Tibial nerve (tissue), 4 donors: Measurements from ENCODE around the gene SEC22C. TPM values are rescaled to one million over a fixed set of nuclear protein-coding genes. Genes with fewer than 3 reads are reported as not detected.

Experiments used
- DNase-seq, 2 donors: peaks; one replicate each; pipeline ENCODE4 v3.0.0-alpha.2; 2019; ENCODE audit warnings: low spot score in 2 of 2
- H3K27ac ChIP-seq, 4 donors: fragments of 200-600 bp; sonication (generic) in 3 of 4; one replicate each; pipeline ENCODE4 v1.5.1; 2017 to 2019; ENCODE audit warnings: mild to moderate bottlenecking in 1 of 4
- H3K27me3 ChIP-seq, 2 donors: fragments of 200-600 bp; sonication (generic) in 1 of 2; one replicate each; pipeline versions ENCODE4 v1.5.1 to v1.6.0; 2017 to 2019
- H3K36me3 ChIP-seq, 3 donors: fragments of 200-600 bp; sonication (generic); one replicate each; pipeline ENCODE4 v1.5.1; 2018 to 2019
- H3K4me1 ChIP-seq, 4 donors: fragments of 200-600 bp; sonication (generic) in 3 of 4; one replicate each; pipeline ENCODE4 v1.5.1; 2017 to 2019
- H3K4me3 ChIP-seq, 4 donors: fragments of 200-600 bp; sonication (generic) in 3 of 4; one replicate each; pipeline ENCODE4 v1.5.1; 2017 to 2019; ENCODE audit warnings: mild to moderate bottlenecking in 1 of 4, moderate library complexity in 1 of 4
- H3K9me3 ChIP-seq, 4 donors: fragments of 200-600 bp; sonication (generic) in 3 of 4; one replicate each; pipeline ENCODE4 v1.5.1; 2017 to 2019
- CTCF ChIP-seq, 5 experiments: fragments of 200-600 bp in 3 of 5; fragments of 450-650 bp in 2 of 5; sonication (generic) in 3 of 5; IDR thresholded peaks; one replicate each; pipeline ENCODE4 v1.5.1; 2016 to 2019; ENCODE audit warnings: antibody characterized with exemption in 5 of 5, mild to moderate bottlenecking in 3 of 5, moderate library complexity in 2 of 5
- EP300 ChIP-seq, 2 donors: sonication (generic); formaldehyde crosslinking; IDR thresholded peaks; one replicate each; pipeline ENCODE4 v1.6.1; 2017; ENCODE audit warnings: antibody characterized with exemption in 2 of 2, mild to moderate bottlenecking in 1 of 2
- POLR2A ChIP-seq, 2 donors: fragments of 450-650 bp; IDR thresholded peaks; one replicate each; pipeline ENCODE4 v1.6.1; 2017; ENCODE audit warnings: antibody characterized with exemption in 2 of 2, mild to moderate bottlenecking in 2 of 2, moderate library complexity in 2 of 2
- WGBS, 2 donors: methylation state at CpG; one replicate each; pipeline ENCODE4 v1.1.5; 2018; 5-methylcytosine and 5-hydroxymethylcytosine counted together
- total RNA-seq, 4 donors: library from RNA; depleted of rRNA; stranded (reverse); fragments of >200 nt; gene quantifications; one replicate each; pipeline ENCODE4 v1.1.0, GENCODE V29; 2016

SEC22C gene
- total RNA-seq, 4 donors from 2014 or later = 74.1 to 95.3 (median 86.1) TPM

GRCh38 chr3:42498791-42499477, 82.8 kb downstream of the SEC22C start:
- peaks cover 0 to 23% (median 12%) of the 10 kb centered on the region in 4 donors for H3K4me1 ChIP-seq
- DNase-seq = no peak
- peaks cover 0 to 40% of the 10 kb centered on the region in 2 donors for H3K27me3 ChIP-seq
- no peaks in the 10 kb centered on the region for H3K9me3 ChIP-seq
- H3K36me3 ChIP-seq = no peaks in the 10 kb centered on the region
- no peak overlapping the region for H3K27ac ChIP-seq
- TF ChIP-seq EP300 (IDR thresholded peaks at IDR 0.05) (no peak), CTCF (IDR thresholded peaks at IDR 0.05) (no peak), POLR2A (IDR thresholded peaks at IDR 0.05) (no peak)
- 85 to 92% methylated on average over 11 to 13 of the region's 13 CpGs for WGBS, 2 donors
- no peak overlapping the region for H3K4me3 ChIP-seq

- TF ChIP-seq CTCF (IDR thresholded peaks at IDR 0.05) (no peak), EP300 (IDR thresholded peaks at IDR 0.05) (no peak), POLR2A (IDR thresholded peaks at IDR 0.05) (no peak)
- H3K9me3 ChIP-seq = no peaks in the 10 kb centered on the region
- H3K27me3 ChIP-seq = peaks cover 0 to 36% of the 10 kb centered on the region in 2 donors
- H3K36me3 ChIP-seq = no peaks in the 10 kb centered on the region
- no peak for DNase-seq
- H3K4me1 ChIP-seq = peaks cover 0 to 23% (median 12%) of the 10 kb centered on the region in 4 donors
- no peak overlapping the region for H3K4me3 ChIP-seq
- WGBS, 2 donors = 65 to 86% methylated on average over 1 of the region's 1 CpG
- no peak overlapping the region for H3K27ac ChIP-seq
Measured at GRCh38 chr3:42498034-42498433, 83.7 kb downstream of the SEC22C start.

Other genes with a start within 250 kb of the SEC22C start
- not detected for gene LYZL4, start 171.4 kb downstream of the SEC22C start, total RNA-seq
- gene VIPR1, start 79.3 kb downstream of the SEC22C start, total RNA-seq = 10 to 100 TPM in 2 of 4 donors, 1 to 10 TPM in 2; 2.4 to 17.3 (median 10.4) TPM
- 10 to 100 TPM; 10.2 to 28.2 (median 15.7) TPM for gene SS18L2, start 8.9 kb upstream of the SEC22C start, total RNA-seq
- 100 to 1,000 TPM; 122 to 175 (median 146) TPM for gene NKTR, start 18.7 kb upstream of the SEC22C start, total RNA-seq
- 10 to 100 TPM; 44.6 to 81.3 (median 60.3) TPM for gene ZBTB47, start 71.7 kb upstream of the SEC22C start, total RNA-seq
- gene KLHL40, start 103.6 kb upstream of the SEC22C start, total RNA-seq = under 1 TPM in 1 of 4 donors, not detected in 3; 0.42 TPM
- 1 to 10 TPM in 1 of 4 donors, not detected in 3; 3.5 TPM for gene HHATL, start 120.8 kb upstream of the SEC22C start, total RNA-seq
- 10 to 100 TPM in 1 of 4 donors, 1 to 10 TPM in 3; 1.7 to 12.6 (median 2.0) TPM for gene CCDC13, start 191.3 kb upstream of the SEC22C start, total RNA-seq
- 100 to 1,000 TPM; 155 to 204 (median 186) TPM for gene HIGD1A, start 222.5 kb upstream of the SEC22C start, total RNA-seq
- gene ACKR2, start 227.5 kb upstream of the SEC22C start, total RNA-seq = 10 to 100 TPM; 25.2 to 59.0 (median 38.6) TPM